Panc1 (cell line): Measurements from ENCODE around the gene KLHL12. TPM values are rescaled to one million over a fixed set of nuclear protein-coding genes. Genes with fewer than 3 reads are reported as not detected.

Experiments
- ATAC-seq: fragments of 200-7000 bp; cut with Tn5 transposase; 2 replicates; pipeline ENCODE4 v1.9.1; 2020; ENCODE audit warnings: mild to moderate bottlenecking, moderate library complexity
- BruUV-seq: library from RNA; stranded (reverse); fragments of 400-500 nt; replicated peaks from 2 replicates; lab custom pipeline; 2021; lab: Mats Ljungman, UMichigan
- CTCF ChIA-PET: fragments of 300-600 bp; sonication (Branson Sonifier 250); formaldehyde crosslinking; loops from one replicate; lab custom pipeline; 2022; ENCODE audit warnings: antibody characterized with exemption; lab: Charles Lee
- POLR2A ChIA-PET: fragments of 300-600 bp; sonication (Branson Sonifier 250); formaldehyde crosslinking; loops from one replicate; lab custom pipeline; 2022; ENCODE audit warnings: antibody characterized with exemption; lab: Charles Lee
- DNase-seq: peaks from one replicate; pipeline ENCODE4 v3.0.0-alpha.2; 2010; ENCODE audit warnings: low read depth, low spot score
- H3K27ac ChIP-seq: 2 replicates; pipeline ENCODE4 v1.5.1; 2011; ENCODE audit warnings: mild to moderate bottlenecking, low read length, inconsistent platforms
- H3K27me3 ChIP-seq: fragments of 200-500 bp; sonication (Bioruptor generic); 2 replicates; pipeline ENCODE4 v1.6.0; 2014; ENCODE audit warnings: low read length, inconsistent platforms; ENCODE audit not compliant: control insufficient read depth, insufficient read depth
- H3K36me3 ChIP-seq: fragments of 200-500 bp; sonication (Bioruptor generic); 2 replicates; pipeline ENCODE4 v1.5.1; 2014; ENCODE audit warnings: inconsistent platforms, mild to moderate bottlenecking, low read length, moderate library complexity; ENCODE audit not compliant: control insufficient read depth, insufficient read depth
- H3K4me1 ChIP-seq: 2 replicates; pipeline ENCODE4 v1.5.1; 2011; ENCODE audit warnings: inconsistent platforms, mild to moderate bottlenecking, low read length, moderate library complexity; ENCODE audit not compliant: control insufficient read depth, insufficient read depth
- H3K4me3 ChIP-seq, 2 experiments: 2 replicates each; pipeline ENCODE4 v1.5.1; 2011 to 2012; ENCODE audit warnings: low read depth in 2 of 2, low read length in 2 of 2, mild to moderate bottlenecking in 2 of 2, inconsistent platforms in 1 of 2, moderate library complexity in 1 of 2
- H3K9me3 ChIP-seq: fragments of 200-500 bp; sonication (Bioruptor generic); 2 replicates; pipeline ENCODE4 v1.5.1; 2014; ENCODE audit warnings: low read depth, mild to moderate bottlenecking, inconsistent platforms, low read length, moderate library complexity; ENCODE audit not compliant: control insufficient read depth, insufficient read depth
- POLR2AphosphoS5 ChIP-seq: IDR thresholded peaks from 2 replicates; pipeline ENCODE4 v1.6.1; 2012; ENCODE audit warnings: mild to moderate bottlenecking, low read depth, low read length, moderate library complexity
- SIN3A ChIP-seq: IDR thresholded peaks from 2 replicates; pipeline ENCODE4 v1.6.1; 2012; ENCODE audit warnings: low read depth, mild to moderate bottlenecking, low read length, moderate library complexity, borderline replicate concordance; ENCODE audit not compliant: insufficient read depth
- TCF7L2 ChIP-seq: IDR thresholded peaks from 2 replicates; pipeline ENCODE4 v1.6.1; 2011; ENCODE audit warnings: mild to moderate bottlenecking, low read depth, low read length, inconsistent platforms
- in situ Hi-C: cut with HindIII; loops from 2 replicates; pipeline ENCODE4 v1.10.0; 2016; ENCODE audit warnings: low sequenced_read_pairs, low pct_unique_long_range_greater_than_20kb
- intact Hi-C: fragments of 100-400 bp; cut with micrococcal nuclease; formaldehyde crosslinking; loops from one replicate; pipeline ENCODE4 v1.10.0; 2022; ENCODE audit not compliant: unreplicated experiment
- total RNA-seq: library from RNA; stranded (reverse); gene quantifications from one replicate; pipeline ENCODE4 v1.2.1, GENCODE V29; 2021; ENCODE audit not compliant: unreplicated experiment
- TF ChIP-seq, protein P1 (sequence below), 2 experiments: IDR thresholded peaks; 2 replicates each; pipeline ENCODE4 v1.6.1; 2011 to 2012; ENCODE audit warnings: low read depth in 2 of 2, control low read depth in 1 of 2, low read length in 1 of 2, mild to moderate bottlenecking in 1 of 2, moderate library complexity in 1 of 2; ENCODE audit not compliant: insufficient read depth in 1 of 2
- TF ChIP-seq, protein P2 (sequence below): fragments of 450-650 bp; IDR thresholded peaks from 2 replicates; pipeline ENCODE4 v1.5.1; 2017; ENCODE audit warnings: mild to moderate bottlenecking

Gene KLHL12
- total RNA-seq, 1 experiment from 2014 or later = 37.8 TPM

DNA sequence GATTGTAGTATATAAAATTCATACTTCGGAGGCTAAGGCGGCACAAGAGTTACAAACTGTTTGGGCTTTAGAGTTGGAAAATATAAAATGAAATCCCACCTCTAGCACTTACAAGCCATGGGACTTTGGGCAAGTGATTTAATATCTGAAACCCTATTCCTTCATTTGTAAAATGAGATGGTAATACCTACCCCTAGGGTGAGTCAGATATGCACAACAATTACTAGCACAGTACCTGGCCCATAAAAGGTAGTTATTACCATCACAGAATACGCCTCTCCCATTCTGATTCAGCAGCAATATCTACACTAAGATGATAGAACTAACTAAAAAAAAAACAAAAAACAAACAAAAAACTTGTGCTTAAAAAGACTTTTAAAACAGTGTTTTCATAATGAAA is 3.5 kb downstream of the KLHL12 start:
- POLR2A ChIA-PET = no interaction called here
- DNase-seq (no peak), ATAC-seq (no peak)
- intact Hi-C loops (no loop called here), in situ Hi-C loops (no loop called here)
- BruUV-seq = no TSS peak
- no peak for TF ChIP-seq SIN3A
- TF ChIP-seq, protein P1, sequence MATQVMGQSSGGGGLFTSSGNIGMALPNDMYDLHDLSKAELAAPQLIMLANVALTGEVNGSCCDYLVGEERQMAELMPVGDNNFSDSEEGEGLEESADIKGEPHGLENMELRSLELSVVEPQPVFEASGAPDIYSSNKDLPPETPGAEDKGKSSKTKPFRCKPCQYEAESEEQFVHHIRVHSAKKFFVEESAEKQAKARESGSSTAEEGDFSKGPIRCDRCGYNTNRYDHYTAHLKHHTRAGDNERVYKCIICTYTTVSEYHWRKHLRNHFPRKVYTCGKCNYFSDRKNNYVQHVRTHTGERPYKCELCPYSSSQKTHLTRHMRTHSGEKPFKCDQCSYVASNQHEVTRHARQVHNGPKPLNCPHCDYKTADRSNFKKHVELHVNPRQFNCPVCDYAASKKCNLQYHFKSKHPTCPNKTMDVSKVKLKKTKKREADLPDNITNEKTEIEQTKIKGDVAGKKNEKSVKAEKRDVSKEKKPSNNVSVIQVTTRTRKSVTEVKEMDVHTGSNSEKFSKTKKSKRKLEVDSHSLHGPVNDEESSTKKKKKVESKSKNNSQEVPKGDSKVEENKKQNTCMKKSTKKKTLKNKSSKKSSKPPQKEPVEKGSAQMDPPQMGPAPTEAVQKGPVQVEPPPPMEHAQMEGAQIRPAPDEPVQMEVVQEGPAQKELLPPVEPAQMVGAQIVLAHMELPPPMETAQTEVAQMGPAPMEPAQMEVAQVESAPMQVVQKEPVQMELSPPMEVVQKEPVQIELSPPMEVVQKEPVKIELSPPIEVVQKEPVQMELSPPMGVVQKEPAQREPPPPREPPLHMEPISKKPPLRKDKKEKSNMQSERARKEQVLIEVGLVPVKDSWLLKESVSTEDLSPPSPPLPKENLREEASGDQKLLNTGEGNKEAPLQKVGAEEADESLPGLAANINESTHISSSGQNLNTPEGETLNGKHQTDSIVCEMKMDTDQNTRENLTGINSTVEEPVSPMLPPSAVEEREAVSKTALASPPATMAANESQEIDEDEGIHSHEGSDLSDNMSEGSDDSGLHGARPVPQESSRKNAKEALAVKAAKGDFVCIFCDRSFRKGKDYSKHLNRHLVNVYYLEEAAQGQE (IDR thresholded peaks at IDR 0.05; ENCODE audit: insufficient read depth in 1 of 2, low read depth in 2 of 2, low read length in 1 of 2) = no peak
- TF ChIP-seq, protein P2, sequence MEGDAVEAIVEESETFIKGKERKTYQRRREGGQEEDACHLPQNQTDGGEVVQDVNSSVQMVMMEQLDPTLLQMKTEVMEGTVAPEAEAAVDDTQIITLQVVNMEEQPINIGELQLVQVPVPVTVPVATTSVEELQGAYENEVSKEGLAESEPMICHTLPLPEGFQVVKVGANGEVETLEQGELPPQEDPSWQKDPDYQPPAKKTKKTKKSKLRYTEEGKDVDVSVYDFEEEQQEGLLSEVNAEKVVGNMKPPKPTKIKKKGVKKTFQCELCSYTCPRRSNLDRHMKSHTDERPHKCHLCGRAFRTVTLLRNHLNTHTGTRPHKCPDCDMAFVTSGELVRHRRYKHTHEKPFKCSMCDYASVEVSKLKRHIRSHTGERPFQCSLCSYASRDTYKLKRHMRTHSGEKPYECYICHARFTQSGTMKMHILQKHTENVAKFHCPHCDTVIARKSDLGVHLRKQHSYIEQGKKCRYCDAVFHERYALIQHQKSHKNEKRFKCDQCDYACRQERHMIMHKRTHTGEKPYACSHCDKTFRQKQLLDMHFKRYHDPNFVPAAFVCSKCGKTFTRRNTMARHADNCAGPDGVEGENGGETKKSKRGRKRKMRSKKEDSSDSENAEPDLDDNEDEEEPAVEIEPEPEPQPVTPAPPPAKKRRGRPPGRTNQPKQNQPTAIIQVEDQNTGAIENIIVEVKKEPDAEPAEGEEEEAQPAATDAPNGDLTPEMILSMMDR = no peak
- TF ChIP-seq TCF7L2 = no peak
- no peak for TF ChIP-seq POLR2AphosphoS5
- H3K4me3 ChIP-seq = no peak overlapping the region
- peaks cover 6% of the 10 kb centered on the region; the same call in 1 of the 2 replicates for H3K4me1 ChIP-seq
- no peak overlapping the region for H3K27ac ChIP-seq
- CTCF ChIA-PET = interaction anchor here (0.6 kb wide), 1 partner anchor 117 kb away, joined by 3 read pairs; no protein-coding TSS in a partner anchor
- H3K36me3 ChIP-seq = peaks cover 23% of the 10 kb centered on the region
- H3K9me3 ChIP-seq = no peaks in the 10 kb centered on the region
- H3K27me3 ChIP-seq = no peaks in the 10 kb centered on the region

DNA sequence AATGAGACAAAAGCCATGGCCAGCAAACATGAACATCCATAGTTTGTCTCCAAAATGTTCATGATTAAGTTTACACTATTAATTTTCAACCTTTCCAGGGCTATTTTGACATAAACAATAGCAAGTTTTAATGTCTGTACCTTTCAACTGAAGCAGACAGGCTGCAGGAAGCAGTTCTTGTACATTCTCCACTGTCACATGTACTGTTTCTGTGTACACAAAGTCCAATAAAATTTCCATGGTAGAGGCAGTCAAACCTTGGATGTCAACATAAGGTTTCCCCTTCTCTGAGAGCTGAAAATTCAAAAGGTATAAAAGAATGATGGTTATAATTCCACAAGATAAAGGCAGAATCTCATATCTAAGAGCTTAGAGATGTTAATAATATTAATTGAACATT is 7.4 kb downstream of the KLHL12 start:
- DNase-seq (no peak), ATAC-seq (no peak)
- intact Hi-C loops (no loop called here), in situ Hi-C loops (no loop called here)
- Histone ChIP-seq H3K36me3 (peaks cover 30% of the 10 kb centered on the region), H3K27me3 (no peaks in the 10 kb centered on the region), H3K27ac (no peak overlapping the region), H3K4me1 (no peaks in the 10 kb centered on the region), H3K9me3 (no peaks in the 10 kb centered on the region), H3K4me3 (no peak overlapping the region)
- POLR2A ChIA-PET = no interaction called here
- CTCF ChIA-PET = interaction anchor here (0.7 kb wide), 1 partner anchor 173 kb away, joined by 3 read pairs; no protein-coding TSS in a partner anchor
- no TSS peak for BruUV-seq
- TF ChIP-seq TCF7L2 = no peak
- no peak for TF ChIP-seq SIN3A
- TF ChIP-seq POLR2AphosphoS5 = no peak
- TF ChIP-seq, protein P2 = no peak
- TF ChIP-seq, protein P1 (IDR thresholded peaks at IDR 0.05; ENCODE audit: insufficient read depth in 1 of 2, low read depth in 2 of 2, low read length in 1 of 2) = no peak
